Ectodermal cell (in vitro differentiated cells): ENCODE results near the gene POLR2L.
A peak's percentile ranks its signal among the peaks of the same experiment; 100 is the strongest.

Experiments used
- H3K27ac ChIP-seq: 2 replicates; pipeline ENCODE4 v1.7.0; 2013; ENCODE audit warnings: mild to moderate bottlenecking, low read depth, low read length; ENCODE audit not compliant: insufficient read depth, poor library complexity, severe bottlenecking
- H3K27me3 ChIP-seq: 2 replicates; pipeline ENCODE4 v1.7.0; 2013; ENCODE audit warnings: mild to moderate bottlenecking, low read length; ENCODE audit not compliant: insufficient read depth, control insufficient read depth, poor library complexity, severe bottlenecking
- H3K36me3 ChIP-seq: one replicate; pipeline ENCODE4 v1.7.0; 2013; ENCODE audit warnings: low read length; ENCODE audit not compliant: control insufficient read depth, insufficient read depth
- H3K4me1 ChIP-seq: one replicate; pipeline ENCODE4 v1.7.0; 2013; ENCODE audit warnings: low read length; ENCODE audit not compliant: control insufficient read depth, insufficient read depth
- H3K4me3 ChIP-seq: 2 replicates; pipeline ENCODE4 v1.7.0; 2013; ENCODE audit warnings: low read depth, low read length, control low read depth; ENCODE audit not compliant: insufficient read depth
- H3K9me3 ChIP-seq: 2 replicates; pipeline ENCODE4 v1.7.0; 2013; ENCODE audit warnings: mild to moderate bottlenecking, low read length, moderate library complexity; ENCODE audit not compliant: control insufficient read depth
- whole genome bisulfite sequencing, 2 experiments: methylation state at CpG; one replicate each; pipeline ENCODE4 v1.1.7; 2013; ENCODE audit warnings: missing lambda C conversion rate in 2 of 2; 5-methylcytosine and 5-hydroxymethylcytosine counted together

Gene POLR2L

DNA sequence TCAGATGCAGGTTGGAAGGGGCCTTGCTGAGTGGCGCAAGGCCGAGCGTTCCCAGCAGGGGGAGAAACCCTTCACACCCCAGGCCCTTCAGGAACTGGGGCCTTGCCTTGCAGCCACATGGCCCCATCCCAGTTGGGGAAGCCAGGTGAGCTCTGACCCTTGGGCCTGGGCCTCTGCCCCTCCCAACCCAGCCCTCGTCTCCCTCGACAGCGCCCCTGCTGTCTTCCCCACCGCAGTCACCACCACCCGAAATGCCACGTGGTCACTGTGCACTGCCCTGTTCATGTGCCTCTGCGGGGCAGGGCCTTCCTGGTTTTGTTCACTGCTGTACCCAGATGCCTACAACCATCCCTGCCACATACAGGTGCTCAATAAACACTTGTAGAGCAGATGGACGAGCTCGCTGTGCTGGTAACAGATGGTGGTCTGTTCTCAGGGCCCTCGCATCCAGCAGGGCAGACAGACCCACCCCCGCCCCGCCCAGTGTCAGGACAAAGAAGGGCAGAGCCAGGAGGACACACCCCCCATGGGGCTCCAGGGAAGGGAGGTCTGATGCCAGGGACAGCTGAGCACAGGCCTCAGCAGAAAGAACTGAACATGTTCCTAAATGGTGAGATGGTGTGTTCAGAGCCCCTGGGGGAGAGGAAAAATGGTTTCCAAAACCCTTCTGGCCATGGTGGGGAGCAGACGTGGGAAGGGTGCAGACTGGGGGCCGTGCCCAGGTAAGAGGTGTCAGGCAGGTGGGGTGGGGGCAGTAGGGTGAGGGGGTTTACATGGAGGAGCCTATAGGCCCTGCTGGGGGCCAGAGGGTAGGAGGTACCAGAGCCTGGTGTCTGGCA is 3.7 kb downstream of the POLR2L start:
- Histone ChIP-seq H3K4me3 (no peak overlapping the region), H3K27me3 (peaks cover 5% of the 10 kb centered on the region), H3K27ac (no peak overlapping the region), H3K36me3 (peaks cover 20% of the 10 kb centered on the region), H3K9me3 (no peaks in the 10 kb centered on the region), H3K4me1 (peaks cover 17% of the 10 kb centered on the region)
- 78% methylated on average over 17 of the region's 17 CpGs for WGBS, 2 experiments

DNA sequence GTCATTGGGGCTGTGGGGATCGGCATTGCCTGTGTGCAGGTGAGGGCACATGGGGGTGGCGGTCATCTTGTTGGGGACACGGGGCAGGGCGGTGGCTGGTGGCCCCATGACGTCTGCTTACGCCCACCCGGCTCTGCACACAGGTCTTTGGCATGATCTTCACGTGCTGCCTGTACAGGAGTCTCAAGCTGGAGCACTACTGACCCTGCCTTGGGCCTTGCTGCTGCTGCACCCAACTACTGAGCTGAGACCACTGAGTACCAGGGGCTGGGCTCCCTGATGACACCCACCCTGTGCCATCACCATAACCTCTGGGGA is 4.4 kb downstream of the POLR2L start:
- H3K9me3 ChIP-seq = no peaks in the 10 kb centered on the region
- H3K4me3 ChIP-seq = no peak overlapping the region
- H3K36me3 ChIP-seq = peaks cover 20% of the 10 kb centered on the region
- H3K27ac ChIP-seq = no peak overlapping the region
- H3K4me1 ChIP-seq = peaks cover 16% of the 10 kb centered on the region
- WGBS, 2 experiments = 89 to 90% methylated on average over 8 of the region's 8 CpGs
- no peaks in the 10 kb centered on the region for H3K27me3 ChIP-seq

DNA sequence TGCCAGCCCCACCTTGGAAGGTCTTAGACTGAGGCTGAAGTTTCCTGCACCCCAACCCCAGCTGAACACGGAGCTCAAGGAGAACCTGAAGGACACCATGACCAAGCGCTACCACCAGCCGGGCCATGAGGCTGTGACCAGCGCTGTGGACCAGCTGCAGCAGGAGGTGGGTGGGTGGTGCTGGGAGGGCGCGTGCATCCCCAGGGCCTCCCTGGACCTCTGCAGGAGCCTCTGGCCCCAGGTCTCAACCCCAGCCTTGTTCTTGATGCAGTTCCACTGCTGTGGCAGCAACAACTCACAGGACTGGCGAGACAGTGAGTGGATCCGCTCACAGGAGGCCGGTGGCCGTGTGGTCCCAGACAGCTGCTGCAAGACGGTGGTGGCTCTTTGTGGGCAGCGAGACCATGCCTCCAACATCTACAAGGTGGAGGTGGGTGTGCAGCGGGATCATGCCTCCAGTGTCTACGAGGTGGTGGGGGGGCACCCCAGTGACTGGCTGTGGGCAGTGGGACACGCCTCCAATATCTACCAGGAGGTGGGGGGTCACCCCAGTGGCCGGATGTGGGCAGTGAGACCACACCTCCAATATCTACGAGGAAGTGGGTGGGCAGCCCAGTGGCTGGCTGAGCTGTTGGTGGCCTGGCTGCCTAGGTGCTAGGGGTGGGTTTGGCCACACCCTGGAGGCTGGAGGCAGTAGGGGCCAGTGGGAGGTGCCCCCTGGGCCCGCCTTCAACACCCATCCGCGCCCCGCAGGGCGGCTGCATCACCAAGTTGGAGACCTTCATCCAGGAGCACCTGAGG is 4.9 kb downstream of the POLR2L start:
- Histone ChIP-seq H3K36me3 (peaks cover 20% of the 10 kb centered on the region), H3K4me1 (peaks cover 17% of the 10 kb centered on the region), H3K27ac (no peak overlapping the region), H3K27me3 (peaks cover 2% of the 10 kb centered on the region), H3K4me3 (no peak overlapping the region), H3K9me3 (no peaks in the 10 kb centered on the region)
- 95 to 96% methylated on average over 22 of the region's 22 CpGs for WGBS, 2 experiments

DNA sequence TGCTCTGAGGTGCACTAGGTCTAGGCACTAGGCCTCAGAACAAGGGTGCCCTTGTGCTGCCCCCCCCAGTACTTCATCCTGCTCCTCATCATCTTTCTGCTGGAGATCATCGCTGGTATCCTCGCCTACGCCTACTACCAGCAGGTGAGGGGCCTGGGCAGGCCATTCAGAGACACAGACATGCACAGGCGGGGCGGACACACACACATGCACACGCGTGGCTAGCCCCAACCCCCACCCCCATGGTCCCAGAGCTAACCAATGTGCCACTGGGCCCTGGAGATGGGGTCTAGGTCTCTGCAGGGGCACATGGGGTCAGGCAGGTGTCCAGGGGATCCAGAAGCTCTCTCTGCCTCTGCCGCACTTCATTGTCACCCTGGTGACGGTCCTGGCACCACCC is 5.6 kb downstream of the POLR2L start:
- Histone ChIP-seq H3K4me3 (no peak overlapping the region), H3K27ac (no peak overlapping the region), H3K9me3 (no peaks in the 10 kb centered on the region), H3K4me1 (peaks cover 24% of the 10 kb centered on the region), H3K36me3 (peaks cover 20% of the 10 kb centered on the region), H3K27me3 (peaks cover 9% of the 10 kb centered on the region)
- WGBS, 2 experiments = 90 to 91% methylated on average over 9 of the region's 9 CpGs

DNA sequence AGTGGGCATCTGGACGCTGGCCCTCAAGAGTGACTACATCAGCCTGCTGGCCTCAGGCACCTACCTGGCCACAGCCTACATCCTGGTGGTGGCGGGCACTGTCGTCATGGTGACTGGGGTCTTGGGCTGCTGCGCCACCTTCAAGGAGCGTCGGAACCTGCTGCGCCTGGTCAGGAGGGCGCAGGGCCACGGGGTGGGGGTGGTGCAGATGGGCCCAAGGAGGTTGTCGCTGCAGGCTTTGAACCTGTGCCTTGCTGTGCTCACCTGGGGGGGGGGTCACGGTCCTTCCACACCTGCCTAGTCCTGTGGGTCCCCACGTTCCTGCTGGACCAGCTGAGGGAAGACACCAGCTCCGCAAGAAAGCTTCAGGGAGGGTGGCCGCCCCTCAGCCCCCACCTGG is 6.1 kb downstream of the POLR2L start:
- H3K9me3 ChIP-seq = no peaks in the 10 kb centered on the region
- no peak overlapping the region for H3K27ac ChIP-seq
- H3K4me1 ChIP-seq = peaks cover 27% of the 10 kb centered on the region
- H3K27me3 ChIP-seq = peaks cover 13% of the 10 kb centered on the region
- no peak overlapping the region for H3K4me3 ChIP-seq
- peaks cover 20% of the 10 kb centered on the region for H3K36me3 ChIP-seq
- 97% methylated on average over 14 of the region's 14 CpGs for WGBS, 2 experiments

DNA sequence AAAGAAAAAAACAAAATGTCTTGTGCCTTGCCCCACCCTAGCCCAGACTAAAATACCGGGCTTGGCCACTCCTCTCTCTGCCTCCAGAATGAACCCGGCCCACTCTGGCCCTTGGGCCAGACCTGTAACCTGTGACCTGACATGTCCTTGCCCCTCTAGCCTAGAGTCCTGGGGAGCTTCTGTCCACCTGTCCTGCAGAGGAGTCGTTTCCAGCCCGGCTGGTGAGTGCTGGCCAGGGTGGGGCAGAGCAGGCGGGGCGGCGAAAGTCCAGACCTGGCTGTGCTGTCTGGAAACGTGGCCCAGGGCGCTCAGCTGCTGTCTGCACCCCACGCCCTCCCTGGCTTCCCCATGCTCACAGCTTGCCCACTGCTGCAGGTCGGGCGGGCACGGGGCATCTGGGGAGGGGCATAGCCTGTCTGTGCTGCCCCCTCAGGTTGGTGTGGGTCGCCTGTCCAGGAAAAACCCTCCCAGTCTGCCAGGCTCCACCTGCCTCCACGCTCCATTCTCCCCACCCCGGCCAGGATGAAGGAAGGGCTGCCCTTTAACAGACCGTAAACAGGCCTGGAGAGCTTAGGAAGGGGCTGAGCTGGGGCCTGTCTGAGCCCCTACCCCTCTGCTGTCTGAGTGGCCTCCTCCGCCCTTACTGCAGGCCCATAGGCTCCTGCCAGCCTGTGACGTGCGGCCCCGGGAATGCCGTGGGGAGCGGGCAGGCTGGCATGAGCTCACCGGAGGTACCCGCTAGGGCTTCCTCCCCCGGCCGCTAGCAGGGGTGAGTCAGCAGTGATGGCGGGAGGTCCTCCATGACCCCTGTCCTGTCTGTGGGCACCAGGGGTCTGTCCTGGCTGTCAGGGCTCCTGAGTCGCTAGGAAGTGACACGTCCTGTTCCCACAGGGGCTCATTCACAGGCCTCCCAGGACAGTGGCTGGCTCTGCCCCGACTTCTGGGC is 7.7 kb downstream of the POLR2L start:
- Histone ChIP-seq H3K36me3 (peaks cover 20% of the 10 kb centered on the region), H3K4me1 (peaks cover 37% of the 10 kb centered on the region), H3K9me3 (no peaks in the 10 kb centered on the region), H3K4me3 (no peak overlapping the region), H3K27ac (no peak overlapping the region), H3K27me3 (peaks cover 30% of the 10 kb centered on the region)
- whole genome bisulfite sequencing, 2 experiments = 77 to 81% methylated on average over 31 of the region's 31 CpGs

DNA sequence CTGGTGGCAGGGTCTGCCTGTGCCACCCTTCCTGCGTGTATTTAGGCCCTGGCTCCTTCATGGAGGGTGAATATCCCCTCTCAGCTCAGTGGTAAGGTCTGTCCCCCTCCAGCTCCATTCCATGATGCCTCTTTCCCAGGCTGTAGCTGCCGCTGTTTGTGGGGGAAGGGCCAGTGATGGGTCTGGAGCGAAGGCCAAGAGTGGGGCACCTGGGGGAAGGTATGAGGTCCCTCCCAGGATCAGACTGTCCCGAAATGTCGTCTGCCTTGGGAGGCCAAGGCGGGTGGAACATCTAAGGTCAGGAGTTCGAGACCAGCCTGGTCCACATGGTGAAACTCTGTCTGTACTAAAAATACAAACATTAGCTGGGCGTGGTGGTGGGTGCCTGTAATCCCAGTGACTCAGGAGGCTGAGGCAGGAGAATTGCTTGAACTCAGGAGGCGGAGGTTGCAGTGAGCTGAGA is 8.4 kb downstream of the POLR2L start:
- Histone ChIP-seq H3K9me3 (no peaks in the 10 kb centered on the region), H3K4me3 (peak overlapping the region; percentile 61), H3K4me1 (peaks cover 45% of the 10 kb centered on the region), H3K36me3 (peaks cover 13% of the 10 kb centered on the region), H3K27ac (no peak overlapping the region), H3K27me3 (peaks cover 37% of the 10 kb centered on the region)
- WGBS, 2 experiments = 53 to 59% methylated on average over 9 of the region's 9 CpGs

DNA sequence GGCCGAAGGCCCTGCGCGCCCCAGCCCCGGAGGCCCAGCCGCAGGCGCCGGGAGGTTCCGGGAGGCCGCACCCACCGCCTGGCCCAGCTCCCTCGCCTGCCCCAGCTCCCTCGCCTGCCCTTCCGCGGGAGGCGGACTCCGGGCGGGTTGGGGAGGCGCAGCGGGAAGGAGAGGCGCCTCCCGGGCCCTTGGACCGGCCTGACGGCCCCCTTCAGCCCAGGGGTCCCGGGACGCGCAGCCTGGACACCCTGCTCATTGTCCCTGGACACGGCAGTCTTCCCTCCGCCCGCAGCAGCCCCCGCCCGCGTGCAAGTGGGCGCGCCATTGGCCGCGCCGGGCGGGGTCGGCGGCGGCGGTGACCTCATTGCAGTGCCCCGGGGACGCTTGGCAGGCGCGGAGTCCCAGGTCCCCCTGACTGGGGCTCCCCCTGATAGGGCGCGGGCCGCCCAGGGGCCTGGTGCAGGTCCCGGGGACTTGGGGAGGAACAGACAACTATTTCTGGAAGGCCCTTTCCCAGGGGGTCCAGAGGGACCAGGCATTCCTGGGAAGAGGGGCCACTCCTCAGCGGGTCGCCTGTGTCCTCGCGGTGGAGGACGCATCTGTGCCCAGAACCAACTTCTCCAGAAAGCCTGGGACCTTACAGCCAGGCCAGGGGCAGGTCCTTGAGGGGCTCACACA is 9.1 kb downstream of the POLR2L start:
- Histone ChIP-seq H3K27me3 (peaks cover 43% of the 10 kb centered on the region), H3K36me3 (peaks cover 8% of the 10 kb centered on the region), H3K4me3 (peak overlapping the region; percentile 61), H3K4me1 (peaks cover 51% of the 10 kb centered on the region), H3K27ac (no peak overlapping the region), H3K9me3 (no peaks in the 10 kb centered on the region)
- WGBS, 2 experiments = 1% methylated on average over 55 of the region's 55 CpGs

DNA sequence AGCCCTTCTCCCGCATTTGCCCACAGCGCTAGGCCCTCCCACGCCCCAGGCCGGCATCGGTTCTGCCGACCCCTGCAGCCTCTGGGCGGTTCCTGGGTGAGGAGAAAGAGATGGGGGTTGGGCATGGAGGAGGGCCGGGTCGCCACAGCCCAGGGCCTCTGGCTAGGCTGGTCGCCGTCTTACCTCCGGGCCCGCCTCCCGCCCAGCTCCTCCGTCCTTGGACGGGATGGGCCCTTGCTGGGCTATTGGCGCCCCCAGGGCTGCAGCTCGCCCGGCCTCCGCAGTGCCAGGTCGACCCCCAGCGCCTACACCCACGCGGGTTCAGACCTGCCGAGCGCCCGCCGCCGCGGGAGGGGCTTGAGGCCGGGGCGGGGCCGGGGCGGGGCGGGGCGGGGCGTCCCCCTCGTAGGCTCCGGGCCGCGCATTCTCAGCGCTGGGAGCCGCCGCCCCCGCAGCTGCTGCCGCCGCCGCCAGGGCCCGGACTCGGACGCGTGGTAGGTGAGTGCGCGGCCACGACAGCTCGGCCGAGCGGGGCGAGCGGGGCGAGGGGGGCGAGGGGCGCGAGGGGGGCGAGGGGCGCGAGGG is 9.7 kb downstream of the POLR2L start, which contains the start of gene CD151:
Gene CD151, plus strand, starts transcription at position 424 of the 585 bp plus-strand sequence. CDS start 3,118 bp downstream, outside the sequence.
- WGBS, 2 experiments = 0 to 1% methylated on average over 66 to 67 of the region's 67 CpGs
- no peak within 1 kb of the TSS for H3K27ac ChIP-seq
- no peaks in the 10 kb centered on the region for H3K9me3 ChIP-seq
- H3K4me1 ChIP-seq = peaks cover 57% of the 10 kb centered on the region
- peaks cover 8% of the 10 kb centered on the region for H3K36me3 ChIP-seq
- peak within 1 kb of the TSS; percentile 61 for H3K4me3 ChIP-seq
- peaks cover 50% of the 10 kb centered on the region for H3K27me3 ChIP-seq
